Left forelimb (tissue), 1 donor: ENCODE measurements around the gene EPHB2.

ENCODE experiments used
- DNase-seq: peaks from one replicate; pipeline ENCODE4 v3.0.0-alpha.2; 2018; ENCODE audit warnings: low spot score

Gene EPHB2

GRCh38 chr1:22953057-22953739 is 242.6 kb downstream of the EPHB2 start:
- no peak for DNase-seq

- DNase-seq, result no peak
Observed at GRCh38 chr1:22953740-22954141, 243.1 kb downstream of the EPHB2 start.

GRCh38 chr1:22955146-22955545 is 244.5 kb downstream of the EPHB2 start:
- DNase-seq, result no peak

GRCh38 chr1:22957066-22957465 is 246.4 kb downstream of the EPHB2 start:
- DNase-seq, result no peak

GRCh38 chr1:22958556-22958955 is 247.9 kb downstream of the EPHB2 start:
- no peak for DNase-seq

- no peak for DNase-seq
Observed at GRCh38 chr1:22959545-22960360, 249.1 kb downstream of the EPHB2 start.

- no peak for DNase-seq
Observed at GRCh38 chr1:22962558-22962957, 251.9 kb downstream of the EPHB2 start.

GRCh38 chr1:22963044-22963677 is 252.5 kb downstream of the EPHB2 start:
- DNase-seq, result no peak

GRCh38 chr1:22966309-22966708 is 255.7 kb downstream of the EPHB2 start:
- no peak for DNase-seq

GRCh38 chr1:22967833-22968232 is 257.2 kb downstream of the EPHB2 start:
- no peak for DNase-seq

GRCh38 chr1:22969304-22969709 is 258.7 kb downstream of the EPHB2 start:
- DNase-seq, result no peak

GRCh38 chr1:22970096-22970495 is 259.5 kb downstream of the EPHB2 start:
- no peak for DNase-seq
